ENCODE data around the gene SNX27. TPM values are rescaled to one million over a fixed set of nuclear protein-coding genes. Genes with fewer than 3 reads are reported as not detected.

SNX27 gene
- total RNA-seq: 9.9 and 28.6 TPM in 2 replicates

GRCh38 chr1:151611832-151612500 is at the start of gene SNX27:
SNX27 (plus strand) TSS chr1:151612050; CDS start chr1:151612202, 152 bp downstream.

GRCh38 chr1:151716771-151717631 is 105.2 kb downstream of the SNX27 start, which contains the start of gene CELF3:
CELF3 (minus strand) TSS chr1:151716803; CDS start chr1:151716020, 783 bp downstream.

GRCh38 chr1:151720974-151721787 is 109.3 kb downstream of the SNX27 start, which contains the start of gene RIIAD1:
RIIAD1 (plus strand) TSS chr1:151721522; CDS start chr1:151721537, 15 bp downstream.

Other genes starting within 250 kb of the SNX27 start
- gene SELENBP1, start 239.3 kb upstream of the SNX27 start, total RNA-seq: 2.4 and 3.7 TPM in 2 replicates
- 329 and 414 TPM in 2 replicates for gene PSMB4, start 212.5 kb upstream of the SNX27 start, total RNA-seq
- gene POGZ, start 152.6 kb upstream of the SNX27 start, total RNA-seq: 9.4 and 38.6 TPM in 2 replicates
- under 0.01 and 0.13 TPM in 2 replicates for gene CGN, start 100.7 kb upstream of the SNX27 start, total RNA-seq
- gene TUFT1, start 71.7 kb upstream of the SNX27 start, total RNA-seq: 1.1 and 15.8 TPM in 2 replicates
- gene CELF3, start 104.8 kb downstream of the SNX27 start, total RNA-seq: not detected in 2 replicates
- not detected in 2 replicates for gene RIIAD1, start 109.5 kb downstream of the SNX27 start, total RNA-seq
- gene MRPL9, start 151.4 kb downstream of the SNX27 start, total RNA-seq: 84.4 and 102 TPM in 2 replicates
- 3.2 and 6.4 TPM in 2 replicates for gene TDRKH, start 178.4 kb downstream of the SNX27 start, total RNA-seq
- gene LINGO4, start 193.4 kb downstream of the SNX27 start, total RNA-seq: not detected in 2 replicates
- not detected in 2 replicates for gene RORC, start 219.8 kb downstream of the SNX27 start, total RNA-seq
- gene C2CD4D, start 227.8 kb downstream of the SNX27 start, total RNA-seq: not detected in 2 replicates
- not detected in 2 replicates for gene THEM5, start 241.7 kb downstream of the SNX27 start, total RNA-seq

Measured in bladder microvascular endothelial cell (primary cell).